GM13977 (cell line): Measurements from ENCODE around the gene GLA.

Source experiments
- DNase-seq: peaks from one replicate; pipeline ENCODE4 v3.0.0; 2012; ENCODE audit warnings: low spot score
- CTCF ChIP-seq: IDR thresholded peaks from 2 replicates; pipeline ENCODE4 v1.5.1; 2012; ENCODE audit warnings: mild to moderate bottlenecking, control low read depth; ENCODE audit not compliant: insufficient read depth; ENCODE audit errors: extremely low read depth, missing control alignments
- in situ Hi-C: fragments of 300-500 bp; cut with MboI; formaldehyde crosslinking; loops from one replicate; pipeline ENCODE4 v1.12.0; 2022; ENCODE audit warnings: low sequenced_read_pairs, low pct_unique_long_range_greater_than_20kb, mixed read lengths, inconsistent platforms; ENCODE audit not compliant: unreplicated experiment

GLA gene

GRCh38 chrX:101393530-101394305 is 14.0 kb downstream of the GLA start:
- TF ChIP-seq CTCF, result no peak
- in situ Hi-C loops, result no loop called here

GRCh38 chrX:101391831-101392230 is 15.9 kb downstream of the GLA start:
- in situ Hi-C loops, result no loop called here
- TF ChIP-seq CTCF, result no peak
- DNase-seq, result no peak

More at GRCh38 chrX:101393530-101394305, 14.0 kb downstream of the GLA start:
- DNase-seq, result no peak

GRCh38 chrX:101390664-101391525 is 16.8 kb downstream of the GLA start, which contains the start of gene RPL36A:
Gene RPL36A, plus strand, starts transcription at chrX:101391011. Its CDS starts 33 bp downstream, at chrX:101391044.
- TF ChIP-seq CTCF, result peak; percentile 60
- in situ Hi-C loops, result no loop called here
- peak; percentile 71 for DNase-seq

GRCh38 chrX:101388604-101389003 is 19.1 kb downstream of the GLA start:
- in situ Hi-C loops, result no loop called here
- no peak for DNase-seq
- TF ChIP-seq CTCF, result no peak

- no peak for TF ChIP-seq CTCF
- no peak for DNase-seq
- in situ Hi-C loops, result no loop called here
Measured at GRCh38 chrX:101386542-101386885, 21.2 kb downstream of the GLA start.

GRCh38 chrX:101385795-101386541 is 21.8 kb downstream of the GLA start, which contains the start of gene BTK:
Gene BTK, minus strand, starts transcription at chrX:101386191. Its CDS starts 10,907 bp downstream, at chrX:101375284.
- in situ Hi-C loops, result no loop called here
- TF ChIP-seq CTCF, result no peak
- DNase-seq, result peak; percentile 55
